Measurements from ENCODE around the gene TJP1.

- no peak for TF ChIP-seq CTCF (IDR thresholded peaks at IDR 0.05; ENCODE audit: poor library complexity)
- TF ChIP-seq EZH2 (IDR thresholded peaks at IDR 0.05; ENCODE audit: borderline replicate concordance): no peak
Measured at GRCh38 chr15:29676961-29677402, 145.3 kb downstream of the TJP1 start.
